Activated CD4-positive, alpha-beta T cell treated with anti-CD3 and anti-CD28 coated beads, Interleukin-2, Interleukin-4, amounts not matched to agents 100 ng/mL and 50 ng/mL, durations not matched to agents 16 hours and 8 hours (primary cell): ENCODE measurements around the gene PPP1CA.
A peak's percentile ranks its signal among the peaks of the same experiment; 100 is the strongest.
"Not testable (repeated sequence)": the region's sequence is repeated elsewhere in the genome, so short reads cannot be mapped to it uniquely, and the experiment has no call there.

Experiments
- DNase-seq: peaks from one replicate; pipeline ENCODE4 v3.0.0-alpha.2; 2020; ENCODE audit warnings: low spot score

PPP1CA gene

GRCh38 chr11:67402192-67402839 is 658 bp upstream of the PPP1CA start:
- not testable (repeated sequence) for DNase-seq

GRCh38 chr11:67400942-67401494 is 640 bp downstream of the PPP1CA start:
- no peak for DNase-seq

- DNase-seq, result peak; percentile 38
These were observed 1.3 kb downstream of the PPP1CA start for GRCh38 chr11:67400251-67400941.

- no peak for DNase-seq
These were observed 2.7 kb downstream of the PPP1CA start for GRCh38 chr11:67398661-67399563.

- no peak for DNase-seq
These were observed 3.5 kb downstream of the PPP1CA start for GRCh38 chr11:67397986-67398660.

GRCh38 chr11:67397536-67397935 is 4.1 kb downstream of the PPP1CA start:
- no peak for DNase-seq

GRCh38 chr11:67396587-67397389 is 4.9 kb downstream of the PPP1CA start:
- no peak for DNase-seq

- no peak for DNase-seq
These were observed 5.4 kb downstream of the PPP1CA start for GRCh38 chr11:67396259-67396581.

GRCh38 chr11:67395555-67396258 is 6.0 kb downstream of the PPP1CA start:
- no peak for DNase-seq

- no peak for DNase-seq
These were observed 7.7 kb downstream of the PPP1CA start for GRCh38 chr11:67393990-67394389.

GRCh38 chr11:67393437-67393836 is 8.2 kb downstream of the PPP1CA start:
- DNase-seq, result no peak

- DNase-seq, result no peak
These were observed 9.4 kb downstream of the PPP1CA start for GRCh38 chr11:67392183-67392715.

GRCh38 chr11:67391304-67392182 is 10.1 kb downstream of the PPP1CA start, which contains the start of gene RAD9A:
Gene RAD9A (plus strand): TSS chr11:67391986. CDS start chr11:67392045, 59 bp downstream.
- DNase-seq, result peak; percentile 94

GRCh38 chr11:67390947-67391303 is 10.7 kb downstream of the PPP1CA start:
- no peak for DNase-seq

GRCh38 chr11:67389477-67389876 is 12.2 kb downstream of the PPP1CA start:
- DNase-seq, result no peak

GRCh38 chr11:67387518-67387917 is 14.1 kb downstream of the PPP1CA start:
- DNase-seq, result no peak

- no peak for DNase-seq
These were observed 14.6 kb downstream of the PPP1CA start for GRCh38 chr11:67387069-67387468.

- DNase-seq, result no peak
These were observed 16.7 kb downstream of the PPP1CA start for GRCh38 chr11:67384851-67385366.
